NB4 (cell line): ENCODE data around the gene IFT74.

Experiments
- CTCF ChIP-seq: IDR thresholded peaks from one replicate; pipeline ENCODE4 v1.5.1; 2012; ENCODE audit warnings: low read depth, low read length
- MYC ChIP-seq: IDR thresholded peaks from 2 replicates; pipeline ENCODE4 v1.6.1; 2011; ENCODE audit warnings: low read depth, low read length

GRCh38 chr9:26945591-26945990 lies 10.6 kb upstream of the IFT74 start:
- no peak for TF ChIP-seq CTCF
- no peak for TF ChIP-seq MYC
